Gastrocnemius medialis (tissue), 4 donors: ENCODE measurements around the gene ZNF527. TPM values are rescaled to one million over a fixed set of nuclear protein-coding genes. Genes with fewer than 3 reads are reported as not detected.

Source experiments
- ATAC-seq, 2 donors: fragments of 150-250 bp; one replicate each; pipeline ENCODE4 v1.9.1; 2016
- DNase-seq, 2 donors: peaks; one replicate each; pipeline ENCODE4 v3.0.0-alpha.2; 2019
- H3K27ac ChIP-seq, 4 donors: fragments of 200-600 bp; sonication (generic); 1 replicate in 1 of 4; 2 replicates in 3 of 4; pipeline ENCODE4 v1.5.1; 2016 to 2018; ENCODE audit warnings: mild to moderate bottlenecking in 2 of 4, moderate library complexity in 1 of 4
- H3K27me3 ChIP-seq, 3 donors: fragments of 200-600 bp; sonication (generic) in 2 of 3; 1 replicate in 1 of 3; 2 replicates in 2 of 3; pipeline versions ENCODE4 v1.5.1 to v1.6.0; 2016 to 2019; ENCODE audit warnings: mild to moderate bottlenecking in 1 of 3, moderate library complexity in 1 of 3
- H3K36me3 ChIP-seq, 2 donors: fragments of 200-600 bp; sonication (generic) in 1 of 2; one replicate each; pipeline ENCODE4 v1.5.1; 2017 to 2018
- H3K4me1 ChIP-seq, 2 donors: fragments of 200-600 bp; sonication (generic) in 1 of 2; one replicate each; pipeline ENCODE4 v1.5.1; 2016 to 2017; ENCODE audit warnings: mild to moderate bottlenecking in 2 of 2
- H3K4me3 ChIP-seq, 4 donors: fragments of 200-600 bp; sonication (generic) in 3 of 4; 1 replicate in 1 of 4; 2 replicates in 3 of 4; pipeline ENCODE4 v1.5.1; 2016 to 2019; ENCODE audit warnings: mild to moderate bottlenecking in 2 of 4
- H3K9me3 ChIP-seq, 3 donors: fragments of 200-600 bp; sonication (generic) in 2 of 3; 1 replicate in 1 of 3; 2 replicates in 2 of 3; pipeline ENCODE4 v1.5.1; 2016 to 2019
- CTCF ChIP-seq, 5 experiments: fragments of 450-650 bp in 3 of 5; fragments of 200-600 bp in 2 of 5; sonication (generic) in 2 of 5; IDR thresholded peaks in 4 of 5; conservative IDR thresholded peaks in 1 of 5; 1 replicate in 4 of 5; 2 replicates in 1 of 5; pipeline ENCODE4 v1.5.1; 2016 to 2019; ENCODE audit warnings: antibody characterized with exemption in 5 of 5, mild to moderate bottlenecking in 3 of 5, moderate library complexity in 3 of 5
- POLR2A ChIP-seq, 2 donors: fragments of 450-650 bp; IDR thresholded peaks; one replicate each; pipeline ENCODE4 v1.6.1; 2017; ENCODE audit warnings: antibody characterized with exemption in 2 of 2, mild to moderate bottlenecking in 2 of 2, moderate library complexity in 2 of 2
- in situ Hi-C, 4 donors: fragments of 200-750 bp; cut with MboI; loops; one replicate each; pipeline versions ENCODE4 v1.15.0 to v1.8.0; 2017; ENCODE audit warnings: low sequenced_read_pairs in 4 of 4
- intact Hi-C: fragments of 100-400 bp; cut with DNase I; formaldehyde crosslinking; loops from one replicate; pipeline ENCODE4 v1.15.1; 2023; ENCODE audit warnings: low total_unique reads
- total RNA-seq, 4 donors: library from RNA; depleted of rRNA; stranded (reverse); fragments of >200 nt; gene quantifications; one replicate each; pipeline versions ENCODE4 v1.1.0 to v1.2.3, GENCODE V29; 2016

ZNF527 gene
- 1 to 10 TPM; 2.0 to 6.0 (median 2.8) TPM for total RNA-seq

GRCh38 chr19:37370880-37371661 lies at the start of gene ZNF527:
Gene ZNF527 (plus strand): TSS chr19:37371099. CDS start chr19:37374199, 3,100 bp downstream.
- in situ Hi-C loops (loop anchor here in 2 of 4 donors (10.0 to 25.0 kb wide), 2 partner anchors 94 to 209 kb away; partner anchors contain the start of genes ZNF569 (in 1 of the 2), ZNF570 (in 1 of the 2) and ZNF585A (in 1 of the 2)), intact Hi-C loops (loop anchor here (1.0 to 10.0 kb wide), 13 partner anchors 37 to 842 kb away; partner anchors contain the start of genes SIPA1L3, WDR87, ZFP30 and ZNF260)
- peaks cover 0 to 6% (median 0%) of the 10 kb centered on the region in 3 donors for H3K9me3 ChIP-seq

GRCh38 chr19:37329686-37330085 lies 41.2 kb upstream of the ZNF527 start:
- Histone ChIP-seq H3K27ac (no peak overlapping the region), H3K36me3 (peaks cover 4 to 51% of the 10 kb centered on the region in 2 donors), H3K4me3 (no peak overlapping the region), H3K27me3 (no peaks in the 10 kb centered on the region), H3K9me3 (no peaks in the 10 kb centered on the region), H3K4me1 (peaks cover 4 to 5% of the 10 kb centered on the region in 2 donors)
- in situ Hi-C loops: loop anchor here in 2 of 4 donors (5.0 to 25.0 kb wide), 2 partner anchors 38 to 133 kb away; partner anchors contain the start of genes ZNF569 (in 1 of the 2) and ZNF570 (in 1 of the 2)
- DNase-seq (no peak), ATAC-seq (no peak)
- intact Hi-C loops: loop anchor here (5.0 to 10.0 kb wide), 2 partner anchors 112 to 575 kb away; partner anchors contain the start of genes SIPA1L3, WDR87 and ZNF383
- TF ChIP-seq CTCF (IDR thresholded peaks at IDR 0.05 in 4 of 5, conservative IDR thresholded peaks at IDR 0.05 in 1 of 5): no peak
- no peak for TF ChIP-seq POLR2A (IDR thresholded peaks at IDR 0.05)

More at GRCh38 chr19:37370880-37371661, at the start of gene ZNF527:
- no peaks in the 10 kb centered on the region for H3K27me3 ChIP-seq
- peak within 1 kb of the TSS; percentile 73 to 90 (median 88) for H3K4me3 ChIP-seq
- peak within 1 kb of the TSS; percentile 84 to 91 (median 88) for H3K27ac ChIP-seq
- peak; percentile 98 to 99 for ATAC-seq
- TF ChIP-seq POLR2A (IDR thresholded peaks at IDR 0.05) (peak; percentile 76 to 88), CTCF (IDR thresholded peaks at IDR 0.05 in 4 of 5, conservative IDR thresholded peaks at IDR 0.05 in 1 of 5) (no peak)
- peaks cover 4 to 27% of the 10 kb centered on the region in 2 donors for H3K36me3 ChIP-seq
- DNase-seq: peak; percentile 95 to 97
- H3K4me1 ChIP-seq: peaks cover 7 to 8% of the 10 kb centered on the region in 2 donors

GRCh38 chr19:37332839-37333238 lies 38.1 kb upstream of the ZNF527 start:
- intact Hi-C loops (loop anchor here (5.0 to 10.0 kb wide), 2 partner anchors 116 to 572 kb away; partner anchors contain the start of genes SIPA1L3, WDR87 and ZNF383), in situ Hi-C loops (loop anchor here in 2 of 4 donors (5.0 to 25.0 kb wide), 2 partner anchors 34 to 129 kb away; partner anchors contain the start of genes ZNF569 (in 1 of the 2) and ZNF570 (in 1 of the 2))
- Histone ChIP-seq H3K27me3 (no peaks in the 10 kb centered on the region), H3K36me3 (peaks cover 4 to 26% of the 10 kb centered on the region in 2 donors), H3K4me1 (peaks cover 15 to 16% of the 10 kb centered on the region in 2 donors), H3K27ac (no peak overlapping the region), H3K9me3 (no peaks in the 10 kb centered on the region), H3K4me3 (no peak overlapping the region)
- TF ChIP-seq CTCF (IDR thresholded peaks at IDR 0.05 in 4 of 5, conservative IDR thresholded peaks at IDR 0.05 in 1 of 5) (no peak), POLR2A (IDR thresholded peaks at IDR 0.05) (no peak)
- ATAC-seq (no peak), DNase-seq (no peak)

- H3K27me3 ChIP-seq: no peaks in the 10 kb centered on the region
- H3K36me3 ChIP-seq: peaks cover 0 to 20% of the 10 kb centered on the region in 2 donors
- no peaks in the 10 kb centered on the region for H3K9me3 ChIP-seq
- intact Hi-C loops: loop anchor here (5.0 to 10.0 kb wide), 2 partner anchors 116 to 571 kb away; partner anchors contain the start of genes SIPA1L3, WDR87 and ZNF383
- peak overlapping the region in 2 of 4 donors; percentile 89 to 93 for H3K4me3 ChIP-seq
- TF ChIP-seq POLR2A (IDR thresholded peaks at IDR 0.05): no peak
- no peak for TF ChIP-seq CTCF (IDR thresholded peaks at IDR 0.05 in 4 of 5, conservative IDR thresholded peaks at IDR 0.05 in 1 of 5)
- peaks cover 15 to 16% of the 10 kb centered on the region in 2 donors for H3K4me1 ChIP-seq
- in situ Hi-C loops: loop anchor here in 2 of 4 donors (5.0 to 25.0 kb wide), 2 partner anchors 34 to 129 kb away; partner anchors contain the start of genes ZNF569 (in 1 of the 2) and ZNF570 (in 1 of the 2)
- H3K27ac ChIP-seq: peak overlapping the region in 1 of 4 donors; percentile 91
- ATAC-seq (no peak), DNase-seq (no peak)
These were observed 37.4 kb upstream of the ZNF527 start for GRCh38 chr19:37333457-37333856.
